H9 (cell line): ENCODE results near the gene ASTN2. TPM values are rescaled to one million over a fixed set of nuclear protein-coding genes. Genes with fewer than 3 reads are reported as not detected.

Experiments
- DNase-seq: peaks from one replicate; pipeline ENCODE4 v3.0.0-alpha.2; 2017
- H2AFZ ChIP-seq: one replicate; pipeline ENCODE4 v1.6.1; 2013; ENCODE audit warnings: mild to moderate bottlenecking, low read length, control low read depth, moderate library complexity
- H2AK5ac ChIP-seq: 2 replicates; pipeline ENCODE4 v1.6.1; 2013; ENCODE audit warnings: low read length, control low read depth, mixed read lengths; ENCODE audit not compliant: insufficient read length
- H2BK120ac ChIP-seq: one replicate; pipeline ENCODE4 v1.6.1; 2013; ENCODE audit warnings: low read depth, mild to moderate bottlenecking, low read length, control low read depth, inconsistent platforms; ENCODE audit not compliant: poor library complexity, severe bottlenecking
- H2BK12ac ChIP-seq: 2 replicates; pipeline ENCODE4 v1.6.1; 2013; ENCODE audit warnings: low read length, control low read depth, mixed read lengths, low read depth; ENCODE audit not compliant: insufficient read length
- H2BK15ac ChIP-seq: 2 replicates; pipeline ENCODE4 v1.6.1; 2013; ENCODE audit warnings: low read depth, low read length, control low read depth
- H2BK20ac ChIP-seq: one replicate; pipeline ENCODE4 v1.6.1; 2013; ENCODE audit warnings: low read depth, mild to moderate bottlenecking, low read length, control low read depth, inconsistent platforms; ENCODE audit not compliant: poor library complexity, severe bottlenecking
- H2BK5ac ChIP-seq: 2 replicates; pipeline ENCODE4 v1.6.1; 2013; ENCODE audit warnings: low read length, control low read depth, mixed read lengths; ENCODE audit not compliant: insufficient read length
- H3K14ac ChIP-seq: 2 replicates; pipeline ENCODE4 v1.6.1; 2013; ENCODE audit warnings: low read length, control low read depth; ENCODE audit not compliant: insufficient read depth
- H3K18ac ChIP-seq: 2 replicates; pipeline ENCODE4 v1.6.1; 2013; ENCODE audit warnings: low read depth, mild to moderate bottlenecking, mixed read lengths, low read length, control low read depth; ENCODE audit not compliant: insufficient read length
- H3K23ac ChIP-seq: 2 replicates; pipeline ENCODE4 v1.6.1; 2013; ENCODE audit warnings: low read length, control low read depth, mixed read lengths, low read depth; ENCODE audit not compliant: insufficient read length
- H3K23me2 ChIP-seq: 2 replicates; pipeline ENCODE4 v1.6.1; 2013; ENCODE audit warnings: low read depth, mild to moderate bottlenecking, mixed read lengths, low read length, control low read depth; ENCODE audit not compliant: insufficient read length, poor library complexity, severe bottlenecking
- H3K27ac ChIP-seq: 2 replicates; pipeline ENCODE4 v1.5.1; 2013; ENCODE audit warnings: low read length, control low read depth, mixed read lengths, low read depth; ENCODE audit not compliant: insufficient read length
- H3K27me3 ChIP-seq: 2 replicates; pipeline ENCODE4 v1.6.1; 2013; ENCODE audit warnings: low read length, control low read depth, inconsistent platforms; ENCODE audit not compliant: insufficient read depth
- H3K4ac ChIP-seq: 2 replicates; pipeline ENCODE4 v1.6.1; 2013; ENCODE audit warnings: low read depth, mild to moderate bottlenecking, control low read depth, inconsistent platforms, low read length, moderate library complexity
- H3K4me1 ChIP-seq: 2 replicates; pipeline ENCODE4 v1.6.1; 2013; ENCODE audit warnings: low read length, control low read depth, inconsistent platforms; ENCODE audit not compliant: insufficient read depth
- H3K4me2 ChIP-seq: 2 replicates; pipeline ENCODE4 v1.6.1; 2013; ENCODE audit warnings: low read length, control low read depth, mixed read lengths; ENCODE audit not compliant: insufficient read length, insufficient read depth
- H3K56ac ChIP-seq: 2 replicates; pipeline ENCODE4 v1.6.1; 2013; ENCODE audit warnings: low read depth, mild to moderate bottlenecking, mixed read lengths, low read length, control low read depth; ENCODE audit not compliant: insufficient read length
- H3K79me1 ChIP-seq: 2 replicates; pipeline ENCODE4 v1.6.1; 2013; ENCODE audit warnings: low read depth, mild to moderate bottlenecking, moderate library complexity, low read length, control low read depth, inconsistent platforms; ENCODE audit not compliant: insufficient read depth, poor library complexity, severe bottlenecking
- H3K79me2 ChIP-seq: 2 replicates; pipeline ENCODE4 v1.6.1; 2013; ENCODE audit warnings: low read length, control low read depth, inconsistent platforms; ENCODE audit not compliant: insufficient read depth
- H3K9ac ChIP-seq: 2 replicates; pipeline ENCODE4 v1.6.1; 2013; ENCODE audit warnings: low read length, control low read depth, mixed read lengths; ENCODE audit not compliant: insufficient read length; ENCODE audit errors: extremely low read depth
- H3K9me3 ChIP-seq: one replicate; pipeline ENCODE4 v1.6.1; 2013; ENCODE audit warnings: low read depth, low read length, inconsistent platforms; ENCODE audit not compliant: control insufficient read depth
- H3T11ph ChIP-seq: one replicate; pipeline ENCODE4 v1.6.1; 2013; ENCODE audit warnings: mild to moderate bottlenecking, low read length, control low read depth, inconsistent platforms
- H4K20me1 ChIP-seq: one replicate; pipeline ENCODE4 v1.6.1; 2013; ENCODE audit not compliant: control insufficient read depth, insufficient read length, insufficient read depth
- H4K5ac ChIP-seq: 2 replicates; pipeline ENCODE4 v1.6.1; 2013; ENCODE audit warnings: low read depth, mild to moderate bottlenecking, mixed read lengths, low read length, control low read depth; ENCODE audit not compliant: insufficient read length
- H4K8ac ChIP-seq: replicated peaks from 2 replicates; pipeline ENCODE4 v1.6.1; 2013; ENCODE audit warnings: low read length, control low read depth, mixed read lengths, low read depth; ENCODE audit not compliant: insufficient read length
- H4K91ac ChIP-seq: 2 replicates; pipeline ENCODE4 v1.6.1; 2013; ENCODE audit warnings: low read depth, mild to moderate bottlenecking, moderate library complexity, mixed read lengths, low read length, control low read depth; ENCODE audit not compliant: insufficient read length
- H3K27ac Mint-ChIP-seq, 3 experiments: 2 replicates in 2 of 3; 3 replicates in 1 of 3; pipeline ENCODE4 v1.8.0; 2020 to 2021; ENCODE audit warnings: mixed read lengths in 3 of 3, mild to moderate bottlenecking in 1 of 3, moderate library complexity in 1 of 3
- H3K27me3 Mint-ChIP-seq: 2 replicates; pipeline ENCODE4 v1.8.0; 2021; ENCODE audit warnings: low read depth, mild to moderate bottlenecking, moderate library complexity, mixed read lengths
- H3K36me3 Mint-ChIP-seq, 3 experiments: 2 replicates in 2 of 3; 3 replicates in 1 of 3; pipeline ENCODE4 v1.8.0; 2020 to 2021; ENCODE audit warnings: low read depth in 3 of 3, mixed read lengths in 3 of 3; ENCODE audit not compliant: insufficient read depth in 1 of 3
- H3K4me1 Mint-ChIP-seq, 2 experiments: 2 replicates each; pipeline ENCODE4 v1.8.0; 2020; ENCODE audit warnings: mixed read lengths in 2 of 2
- H3K4me3 Mint-ChIP-seq, 2 experiments: 2 replicates in 1 of 2; 3 replicates in 1 of 2; pipeline ENCODE4 v1.8.0; 2020 to 2021; ENCODE audit warnings: mild to moderate bottlenecking in 2 of 2, mixed read lengths in 2 of 2, moderate library complexity in 1 of 2
- H3K9me3 Mint-ChIP-seq, 2 experiments: 2 replicates in 1 of 2; 3 replicates in 1 of 2; pipeline ENCODE4 v1.8.0; 2020; ENCODE audit warnings: mild to moderate bottlenecking in 2 of 2, mixed read lengths in 2 of 2, moderate library complexity in 1 of 2
- CTCF ChIP-seq: fragments of 200-600 bp; sonication (generic); conservative IDR thresholded peaks from 3 replicates; pipeline ENCODE4 v1.8.0; 2021; ENCODE audit warnings: antibody characterized with exemption, mild to moderate bottlenecking
- WGBS: extraction: QIAGEN DNeasy Blood & Tissue Kit; methylation state at CpG from one replicate; pipeline ENCODE4 v1.1.7; 2013; ENCODE audit warnings: missing lambda C conversion rate, low lambda C conversion rate, mixed read lengths; ENCODE audit not compliant: insufficient read length; ENCODE audit errors: extremely low coverage; 5-methylcytosine and 5-hydroxymethylcytosine counted together
- total RNA-seq: library from RNA; stranded (reverse); gene quantifications from 2 replicates; pipeline ENCODE4 v1.2.1, GENCODE V29; 2021

Gene ASTN2
- total RNA-seq, 1 experiment from 2014 or later = 9.7 TPM

DNA sequence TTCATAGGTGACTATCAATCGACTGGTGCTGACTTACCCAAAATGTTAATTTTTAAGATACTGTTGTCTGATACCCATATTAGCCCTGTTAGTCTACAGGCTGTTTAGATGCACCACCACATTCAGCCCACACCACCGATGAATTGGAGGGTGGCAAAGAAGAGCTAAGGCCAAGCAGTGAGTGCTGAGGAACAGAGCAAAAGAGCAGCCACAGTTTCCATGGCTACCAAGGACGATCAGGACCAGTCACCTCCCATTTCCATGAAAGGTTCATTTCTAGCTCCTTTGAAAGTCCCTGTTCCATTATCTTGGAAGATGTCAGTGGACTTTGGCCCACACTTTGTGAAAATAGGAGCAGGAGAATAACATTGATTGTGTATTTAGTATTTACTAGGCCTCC is 364.9 kb downstream of the ASTN2 start:
- no peak overlapping the region for H3K23ac ChIP-seq
- no peak overlapping the region for H2AFZ ChIP-seq
- H3K18ac ChIP-seq = no peak overlapping the region
- no peak overlapping the region for H2BK12ac ChIP-seq
- no peak overlapping the region for H3K27ac Mint-ChIP-seq
- H3K27ac ChIP-seq = no peak overlapping the region
- no peak overlapping the region for H3K14ac ChIP-seq
- no peak overlapping the region for H3K4me3 Mint-ChIP-seq
- H2BK15ac ChIP-seq = no peak overlapping the region
- no peaks in the 10 kb centered on the region for H3K79me2 ChIP-seq
- H2BK5ac ChIP-seq = no peak overlapping the region
- DNase-seq = no peak
- H3K36me3 Mint-ChIP-seq = no peaks in the 10 kb centered on the region
- no peaks in the 10 kb centered on the region for H3K9me3 Mint-ChIP-seq
- no peaks in the 10 kb centered on the region for H4K20me1 ChIP-seq
- no peak overlapping the region for H2BK120ac ChIP-seq
- no peak for TF ChIP-seq CTCF
- no peak overlapping the region for H4K8ac ChIP-seq
- H3K56ac ChIP-seq = no peak overlapping the region
- H4K5ac ChIP-seq = no peak overlapping the region
- H3K23me2 ChIP-seq = no peaks in the 10 kb centered on the region
- H3K27me3 Mint-ChIP-seq = no peaks in the 10 kb centered on the region
- no peaks in the 10 kb centered on the region for H3K9me3 ChIP-seq
- WGBS = no CpG with 5 or more reads among the region's 3 CpGs
- H3K4ac ChIP-seq = no peak overlapping the region
- H3K4me2 ChIP-seq = no peak overlapping the region
- H3K9ac ChIP-seq = no peak overlapping the region
- H3K4me1 ChIP-seq = peaks cover 5% of the 10 kb centered on the region; the same call in 1 of the 2 replicates
- H3T11ph ChIP-seq = no peak overlapping the region
- no peaks in the 10 kb centered on the region for H3K79me1 ChIP-seq
- no peaks in the 10 kb centered on the region for H3K27me3 ChIP-seq
- H3K4me1 Mint-ChIP-seq = peaks cover 8% of the 10 kb centered on the region in 2 experiments
- no peak overlapping the region for H4K91ac ChIP-seq
- no peak overlapping the region for H2BK20ac ChIP-seq
- H2AK5ac ChIP-seq = no peak overlapping the region
